Femur (tissue), 1 donor: ENCODE results near the gene ZMYND8.
"Not testable (repeated sequence)": the region's sequence is repeated elsewhere in the genome, so short reads cannot be mapped to it uniquely, and the experiment has no call there.

Source experiments
- DNase-seq: peaks from one replicate; pipeline ENCODE4 v3.0.0-alpha.2; 2017

Gene ZMYND8

GRCh38 chr20:47284373-47284772 is 72.1 kb downstream of the ZMYND8 start:
- no peak for DNase-seq

- DNase-seq, result no peak
Measured at GRCh38 chr20:47283411-47283810, 73.1 kb downstream of the ZMYND8 start.

GRCh38 chr20:47282864-47283263 is 73.6 kb downstream of the ZMYND8 start:
- no peak for DNase-seq

GRCh38 chr20:47281376-47281775 is 75.1 kb downstream of the ZMYND8 start:
- no peak for DNase-seq

- no peak for DNase-seq
Measured at GRCh38 chr20:47280668-47281067, 75.8 kb downstream of the ZMYND8 start.

- DNase-seq, result no peak
Measured at GRCh38 chr20:47280228-47280627, 76.3 kb downstream of the ZMYND8 start.

- DNase-seq, result no peak
Measured at GRCh38 chr20:47278907-47279348, 77.6 kb downstream of the ZMYND8 start.

GRCh38 chr20:47277535-47277872 is 79.0 kb downstream of the ZMYND8 start:
- not testable (repeated sequence) for DNase-seq

GRCh38 chr20:47276851-47277534 is 79.5 kb downstream of the ZMYND8 start:
- peak; percentile 84 for DNase-seq

- no peak for DNase-seq
Measured at GRCh38 chr20:47276251-47276650, 80.2 kb downstream of the ZMYND8 start.

GRCh38 chr20:47275548-47275947 is 81.0 kb downstream of the ZMYND8 start:
- no peak for DNase-seq

GRCh38 chr20:47274401-47275108 is 81.9 kb downstream of the ZMYND8 start:
- no peak for DNase-seq

GRCh38 chr20:47273591-47274235 is 82.8 kb downstream of the ZMYND8 start:
- DNase-seq, result no peak

GRCh38 chr20:47272893-47273590 is 83.5 kb downstream of the ZMYND8 start:
- peak; percentile 64 for DNase-seq

GRCh38 chr20:47271046-47271615 is 85.4 kb downstream of the ZMYND8 start:
- no peak for DNase-seq

- no peak for DNase-seq
Measured at GRCh38 chr20:47269309-47270165, 87.0 kb downstream of the ZMYND8 start.

- no peak for DNase-seq
Measured at GRCh38 chr20:47267621-47268020, 88.9 kb downstream of the ZMYND8 start.

GRCh38 chr20:47266847-47267515 is 89.5 kb downstream of the ZMYND8 start:
- no peak for DNase-seq

- DNase-seq, result no peak
Measured at GRCh38 chr20:47265984-47266383, 90.5 kb downstream of the ZMYND8 start.

- no peak for DNase-seq
Measured at GRCh38 chr20:47265214-47265613, 91.3 kb downstream of the ZMYND8 start.

- DNase-seq, result not testable (repeated sequence)
Measured at GRCh38 chr20:47264137-47264769, 92.2 kb downstream of the ZMYND8 start.
